SK-N-SH treated with all-trans-retinoic acid at 6 μM for 48 hours (cell line): ENCODE measurements around the gene EFNB1.

Source experiments
- ATAC-seq: fragments of 200-7000 bp; cut with Tn5 transposase; 3 replicates; pipeline ENCODE4 v1.9.1; 2020; ENCODE audit warnings: mild to moderate bottlenecking, moderate library complexity
- BACH2 ChIP-seq: fragments of 250-450 bp; sonication (Bioruptor Pico); IDR thresholded peaks from 2 replicates; pipeline ENCODE4 v1.9.0; 2021; ENCODE audit warnings: mild to moderate bottlenecking, borderline replicate concordance
- CREB5 ChIP-seq: fragments of 250-450 bp; sonication (Bioruptor Pico); IDR thresholded peaks from 2 replicates; pipeline ENCODE4 v1.5.1; 2020; ENCODE audit warnings: low read depth, mild to moderate bottlenecking, moderate library complexity
- CSDC2 ChIP-seq: fragments of 250-450 bp; sonication (Bioruptor Pico); IDR thresholded peaks from 2 replicates; pipeline ENCODE4 v1.5.0; 2020; ENCODE audit warnings: mild to moderate bottlenecking, moderate library complexity
- CSRNP3 ChIP-seq: fragments of 250-450 bp; sonication (Bioruptor Pico); IDR thresholded peaks from 2 replicates; pipeline ENCODE4 v1.5.1; 2021; ENCODE audit warnings: mild to moderate bottlenecking, moderate library complexity
- ESRRG ChIP-seq: fragments of 250-450 bp; sonication (Bioruptor Pico); IDR thresholded peaks from 2 replicates; pipeline ENCODE4 v1.6.1; 2021; ENCODE audit warnings: mild to moderate bottlenecking
- ISL1 ChIP-seq: fragments of 250-450 bp; sonication (Bioruptor Pico); IDR thresholded peaks from 2 replicates; pipeline ENCODE4 v2.1.2; 2022; ENCODE audit warnings: mild to moderate bottlenecking, moderate library complexity
- OSR1 ChIP-seq: fragments of 250-450 bp; sonication (Bioruptor Pico); IDR thresholded peaks from 2 replicates; pipeline ENCODE4 v1.8.0; 2022; ENCODE audit warnings: moderate library complexity, mild to moderate bottlenecking, inconsistent platforms
- PATZ1 ChIP-seq: fragments of 250-450 bp; sonication (Bioruptor Pico); IDR thresholded peaks from 2 replicates; pipeline ENCODE4 v1.8.0; 2020; ENCODE audit warnings: mild to moderate bottlenecking, moderate library complexity, borderline replicate concordance
- POU6F1 ChIP-seq: fragments of 250-450 bp; sonication (Bioruptor Pico); IDR thresholded peaks from 2 replicates; pipeline ENCODE4 v1.8.0; 2021; ENCODE audit warnings: low read depth, mild to moderate bottlenecking, moderate library complexity, borderline replicate concordance
- RARB ChIP-seq: fragments of 250-450 bp; sonication (Bioruptor Pico); IDR thresholded peaks from 2 replicates; pipeline ENCODE4 v1.8.0; 2021; ENCODE audit warnings: mild to moderate bottlenecking, moderate library complexity
- SNAI2 ChIP-seq: fragments of 250-450 bp; sonication (Bioruptor Pico); IDR thresholded peaks from 2 replicates; pipeline ENCODE4 v1.5.0; 2020; ENCODE audit warnings: mild to moderate bottlenecking, moderate library complexity
- TOX ChIP-seq: fragments of 250-450 bp; sonication (Bioruptor Pico); IDR thresholded peaks from 2 replicates; pipeline ENCODE4 v1.8.0; 2021; ENCODE audit warnings: mild to moderate bottlenecking, moderate library complexity, borderline replicate concordance
- TSHZ2 ChIP-seq: fragments of 250-450 bp; sonication (Bioruptor Pico); IDR thresholded peaks from 2 replicates; pipeline ENCODE4 v1.5.0; 2020; ENCODE audit warnings: mild to moderate bottlenecking, moderate library complexity
- ZC3H10 ChIP-seq: fragments of 250-450 bp; sonication (Bioruptor Pico); IDR thresholded peaks from 2 replicates; pipeline ENCODE4 v1.5.1; 2021; ENCODE audit warnings: mild to moderate bottlenecking, moderate library complexity
- ZFP3 ChIP-seq: fragments of 250-450 bp; sonication (Bioruptor Pico); IDR thresholded peaks from 2 replicates; pipeline ENCODE4 v1.5.0; 2020; ENCODE audit warnings: mild to moderate bottlenecking, moderate library complexity
- ZFP30 ChIP-seq: fragments of 450-650 bp; formaldehyde crosslinking; IDR thresholded peaks from 2 replicates; pipeline ENCODE4 v1.5.0; 2022; ENCODE audit warnings: mild to moderate bottlenecking, moderate library complexity
- ZNF565 ChIP-seq: fragments of 450-650 bp; formaldehyde crosslinking; conservative IDR thresholded peaks from 2 replicates; pipeline ENCODE4 v1.5.0; 2020; ENCODE audit warnings: low read depth, mild to moderate bottlenecking, moderate library complexity
- ZNF70 ChIP-seq: fragments of 450-650 bp; formaldehyde crosslinking; IDR thresholded peaks from 2 replicates; pipeline ENCODE4 v1.5.0; 2020; ENCODE audit warnings: mild to moderate bottlenecking, moderate library complexity
- ZNF8 ChIP-seq: fragments of 450-650 bp; formaldehyde crosslinking; IDR thresholded peaks from 2 replicates; pipeline ENCODE4 v1.5.0; 2020; ENCODE audit warnings: mild to moderate bottlenecking, moderate library complexity

EFNB1 gene

GRCh38 chrX:68832101-68832416 lies 3.2 kb downstream of the EFNB1 start (continued):
- no peak for TF ChIP-seq ZC3H10 (CRISPR knock-in tag)
- no peak for TF ChIP-seq ZFP30 (CRISPR knock-in tag)
- TF ChIP-seq PATZ1, result no peak
- no peak for TF ChIP-seq OSR1
- no peak for TF ChIP-seq RARB
- TF ChIP-seq ESRRG (CRISPR knock-in tag), result no peak
- TF ChIP-seq TOX (CRISPR knock-in tag), result no peak
- no peak for TF ChIP-seq ZNF8 (CRISPR knock-in tag)
- TF ChIP-seq ZNF565, result no peak
- no peak for TF ChIP-seq CSDC2 (CRISPR knock-in tag)
- no peak for TF ChIP-seq ZFP3 (CRISPR knock-in tag)
- no peak for TF ChIP-seq ISL1 (CRISPR knock-in tag)

- ATAC-seq, result no peak
Measured at GRCh38 chrX:68832516-68833447, 4.0 kb downstream of the EFNB1 start.

GRCh38 chrX:68833448-68833805 lies 4.6 kb downstream of the EFNB1 start:
- no peak for TF ChIP-seq ZFP3 (CRISPR knock-in tag)
- no peak for TF ChIP-seq RARB
- TF ChIP-seq POU6F1, result no peak
- TF ChIP-seq SNAI2, result no peak
- TF ChIP-seq ISL1 (CRISPR knock-in tag), result no peak
- no peak for TF ChIP-seq BACH2 (CRISPR knock-in tag)
- TF ChIP-seq ZFP30 (CRISPR knock-in tag), result no peak
- no peak for TF ChIP-seq CREB5
- TF ChIP-seq ZNF565, result no peak
- no peak for TF ChIP-seq CSRNP3 (CRISPR knock-in tag)
- TF ChIP-seq CSDC2 (CRISPR knock-in tag), result no peak
- no peak for TF ChIP-seq TSHZ2 (CRISPR knock-in tag)
- no peak for ATAC-seq

More at GRCh38 chrX:68832516-68833447, 4.0 kb downstream of the EFNB1 start:
- no peak for TF ChIP-seq ZNF70 (CRISPR knock-in tag)
- no peak for TF ChIP-seq ZFP30 (CRISPR knock-in tag)
- no peak for TF ChIP-seq ZNF8 (CRISPR knock-in tag)
- TF ChIP-seq ISL1 (CRISPR knock-in tag), result no peak
- no peak for TF ChIP-seq CREB5
